HL-60 (cell line): ENCODE results near the gene SEC24D.

ENCODE experiments used
- CTCF ChIP-seq: IDR thresholded peaks from one replicate; pipeline ENCODE4 v1.5.1; 2011; ENCODE audit warnings: low read length, control low read depth, inconsistent platforms; ENCODE audit not compliant: insufficient read depth
- GABPA ChIP-seq: IDR thresholded peaks from 2 replicates; pipeline ENCODE4 v1.6.1; 2012; ENCODE audit warnings: low read depth
- POLR2AphosphoS5 ChIP-seq: IDR thresholded peaks from 2 replicates; pipeline ENCODE4 v1.6.1; 2012; ENCODE audit warnings: low read depth
- TF ChIP-seq, protein P1 (sequence below): IDR thresholded peaks from 2 replicates; pipeline ENCODE4 v1.6.1; 2012; ENCODE audit warnings: low read depth; ENCODE audit not compliant: insufficient replicate concordance

- TF ChIP-seq CTCF (no peak), POLR2AphosphoS5 (no peak), GABPA (no peak)
- TF ChIP-seq, protein P1, sequence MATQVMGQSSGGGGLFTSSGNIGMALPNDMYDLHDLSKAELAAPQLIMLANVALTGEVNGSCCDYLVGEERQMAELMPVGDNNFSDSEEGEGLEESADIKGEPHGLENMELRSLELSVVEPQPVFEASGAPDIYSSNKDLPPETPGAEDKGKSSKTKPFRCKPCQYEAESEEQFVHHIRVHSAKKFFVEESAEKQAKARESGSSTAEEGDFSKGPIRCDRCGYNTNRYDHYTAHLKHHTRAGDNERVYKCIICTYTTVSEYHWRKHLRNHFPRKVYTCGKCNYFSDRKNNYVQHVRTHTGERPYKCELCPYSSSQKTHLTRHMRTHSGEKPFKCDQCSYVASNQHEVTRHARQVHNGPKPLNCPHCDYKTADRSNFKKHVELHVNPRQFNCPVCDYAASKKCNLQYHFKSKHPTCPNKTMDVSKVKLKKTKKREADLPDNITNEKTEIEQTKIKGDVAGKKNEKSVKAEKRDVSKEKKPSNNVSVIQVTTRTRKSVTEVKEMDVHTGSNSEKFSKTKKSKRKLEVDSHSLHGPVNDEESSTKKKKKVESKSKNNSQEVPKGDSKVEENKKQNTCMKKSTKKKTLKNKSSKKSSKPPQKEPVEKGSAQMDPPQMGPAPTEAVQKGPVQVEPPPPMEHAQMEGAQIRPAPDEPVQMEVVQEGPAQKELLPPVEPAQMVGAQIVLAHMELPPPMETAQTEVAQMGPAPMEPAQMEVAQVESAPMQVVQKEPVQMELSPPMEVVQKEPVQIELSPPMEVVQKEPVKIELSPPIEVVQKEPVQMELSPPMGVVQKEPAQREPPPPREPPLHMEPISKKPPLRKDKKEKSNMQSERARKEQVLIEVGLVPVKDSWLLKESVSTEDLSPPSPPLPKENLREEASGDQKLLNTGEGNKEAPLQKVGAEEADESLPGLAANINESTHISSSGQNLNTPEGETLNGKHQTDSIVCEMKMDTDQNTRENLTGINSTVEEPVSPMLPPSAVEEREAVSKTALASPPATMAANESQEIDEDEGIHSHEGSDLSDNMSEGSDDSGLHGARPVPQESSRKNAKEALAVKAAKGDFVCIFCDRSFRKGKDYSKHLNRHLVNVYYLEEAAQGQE: no peak
Observed at GRCh38 chr4:118716304-118716703, 119.6 kb downstream of the SEC24D start.
